CD4-positive, alpha-beta T cell treated with Interleukin-17A for 1 hour (primary cell): ENCODE measurements around the gene PHLDA1.

Source experiments
- DNase-seq: peaks from one replicate; pipeline ENCODE4 v3.0.0-alpha.2; 2020

Gene PHLDA1

DNA sequence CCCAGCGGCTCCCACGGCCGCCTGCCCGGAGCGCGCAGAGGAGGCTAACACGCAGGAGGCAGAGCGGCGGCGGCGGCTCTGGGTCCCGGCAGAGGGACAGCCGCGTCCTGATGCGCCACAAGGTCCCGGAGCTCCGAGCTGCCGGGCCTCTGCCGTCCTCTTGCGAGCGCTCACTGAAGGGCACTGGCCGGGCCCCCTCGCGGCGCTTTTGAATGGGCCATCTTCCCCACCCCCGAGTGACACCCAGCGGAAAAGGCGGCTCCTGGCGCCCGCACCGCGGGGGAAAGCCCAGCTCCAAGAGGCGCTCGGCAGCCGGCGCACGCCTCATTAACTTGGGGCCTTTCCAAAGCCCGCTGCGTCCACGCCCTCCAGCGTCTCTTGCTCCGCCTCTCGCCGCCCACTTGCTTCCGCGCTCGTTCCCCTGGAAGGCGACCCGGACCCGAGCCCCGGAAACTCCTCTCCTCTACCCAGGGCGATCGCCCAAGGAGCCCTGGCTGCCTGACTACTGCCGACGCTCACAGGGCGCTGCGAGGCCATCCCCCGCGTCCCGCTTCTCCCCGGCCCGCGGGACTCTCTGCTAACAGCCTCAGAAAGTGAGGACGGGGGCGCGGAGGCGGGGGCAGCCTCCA, at the start of gene PHLDA1:
Gene PHLDA1, minus strand, starts transcription at position 363 of the 629 bp plus-strand sequence.
- DNase-seq, result peak; percentile 95

DNA sequence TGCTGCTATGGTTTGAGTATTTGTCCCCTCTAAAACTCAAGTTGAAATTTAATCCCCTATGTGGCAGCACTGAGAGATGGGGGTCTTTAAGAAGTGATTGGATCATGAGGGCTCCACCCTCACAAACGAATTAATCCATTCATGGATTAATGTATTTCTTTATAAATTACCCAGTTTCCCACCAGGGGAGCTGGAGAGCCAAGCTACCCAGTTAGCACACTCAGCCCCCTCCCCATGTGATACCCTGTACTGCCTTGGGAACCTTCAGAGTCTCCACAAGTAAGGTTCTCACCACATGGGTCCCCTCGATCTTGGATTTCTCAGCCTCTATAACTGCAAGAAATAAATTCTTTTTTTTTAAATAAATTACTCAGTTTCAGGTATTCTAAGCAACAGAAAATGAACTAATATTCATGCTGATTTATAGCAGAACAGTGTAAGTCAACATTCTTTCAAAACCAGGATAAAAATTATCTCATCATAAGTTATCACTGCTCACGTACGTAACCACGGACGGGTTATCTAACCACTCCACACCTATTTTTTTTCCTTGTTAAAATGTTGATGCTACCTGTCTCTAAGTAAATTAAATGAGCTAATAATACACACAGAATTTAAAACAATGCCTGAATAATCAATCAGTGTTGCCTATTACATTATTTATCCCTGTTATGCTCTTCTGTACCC, 49.3 kb upstream of the PHLDA1 start:
- DNase-seq, result no peak

DNA sequence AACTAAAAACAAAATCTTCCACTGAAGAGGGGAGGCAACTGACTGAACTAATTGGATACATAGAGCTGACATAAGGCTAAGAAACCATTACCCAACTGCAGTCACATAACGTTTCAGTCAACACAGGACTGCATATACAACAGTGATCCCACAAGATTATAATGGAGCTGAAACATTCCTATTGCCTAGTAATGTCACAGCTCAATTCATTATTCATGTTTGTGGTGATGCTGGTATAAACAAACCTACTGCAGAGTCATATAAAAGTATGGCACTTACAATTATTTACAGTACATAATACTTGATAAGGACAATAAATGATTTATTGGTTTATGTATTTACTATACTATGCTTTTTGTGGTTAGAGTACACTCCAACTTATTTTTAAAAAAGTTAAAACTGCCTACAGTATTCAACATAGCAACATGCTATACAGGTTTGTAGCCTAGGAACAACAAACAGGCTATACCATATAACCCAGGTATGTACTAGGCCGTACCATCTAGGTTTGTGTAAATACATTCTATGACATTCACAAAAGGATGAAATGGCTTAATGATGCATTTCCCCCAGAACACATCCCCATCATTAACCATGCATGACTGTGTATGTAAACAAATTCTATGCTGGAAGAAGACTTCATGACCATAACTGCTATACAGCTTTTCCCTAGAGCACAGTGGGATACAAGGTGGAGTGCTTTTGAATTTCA, 48.6 kb upstream of the PHLDA1 start:
- DNase-seq, result no peak

DNA sequence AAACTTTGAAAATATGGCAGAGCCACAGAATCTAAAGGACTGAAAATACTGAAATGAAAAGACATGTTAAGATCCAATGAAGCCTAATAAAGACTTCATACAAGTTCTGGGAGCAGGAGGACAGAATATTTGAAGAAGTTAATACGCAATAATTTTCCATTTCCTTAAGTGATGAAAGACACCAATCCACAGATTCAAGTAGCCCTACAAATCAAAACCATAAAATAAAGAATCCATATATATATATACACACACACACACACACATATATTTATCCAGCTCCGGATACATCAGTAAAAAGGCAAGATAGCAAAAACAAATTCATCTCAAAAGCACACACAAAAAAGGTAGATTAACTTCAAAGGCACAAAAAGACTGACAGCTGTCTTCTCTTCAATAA, 47.2 kb upstream of the PHLDA1 start:
- no peak for DNase-seq

DNA sequence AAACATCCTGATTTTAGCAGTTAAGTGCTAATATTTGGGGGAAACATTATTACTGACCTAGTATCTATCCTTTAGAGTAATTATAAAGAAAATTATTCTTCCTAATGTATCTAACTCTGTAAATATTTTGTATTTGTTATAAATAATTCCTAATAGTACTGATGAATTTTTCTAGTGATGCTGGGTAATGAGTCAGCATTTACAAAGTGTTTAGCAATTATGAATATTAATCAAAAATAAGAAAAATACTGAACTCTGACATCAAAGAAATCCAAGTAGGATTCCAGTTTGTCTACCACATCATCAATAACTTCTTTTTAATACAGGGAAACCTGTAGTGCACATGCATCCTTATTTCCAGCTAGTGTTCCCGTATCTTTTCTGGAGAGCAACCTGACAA, 43.9 kb upstream of the PHLDA1 start:
- DNase-seq, result no peak

DNA sequence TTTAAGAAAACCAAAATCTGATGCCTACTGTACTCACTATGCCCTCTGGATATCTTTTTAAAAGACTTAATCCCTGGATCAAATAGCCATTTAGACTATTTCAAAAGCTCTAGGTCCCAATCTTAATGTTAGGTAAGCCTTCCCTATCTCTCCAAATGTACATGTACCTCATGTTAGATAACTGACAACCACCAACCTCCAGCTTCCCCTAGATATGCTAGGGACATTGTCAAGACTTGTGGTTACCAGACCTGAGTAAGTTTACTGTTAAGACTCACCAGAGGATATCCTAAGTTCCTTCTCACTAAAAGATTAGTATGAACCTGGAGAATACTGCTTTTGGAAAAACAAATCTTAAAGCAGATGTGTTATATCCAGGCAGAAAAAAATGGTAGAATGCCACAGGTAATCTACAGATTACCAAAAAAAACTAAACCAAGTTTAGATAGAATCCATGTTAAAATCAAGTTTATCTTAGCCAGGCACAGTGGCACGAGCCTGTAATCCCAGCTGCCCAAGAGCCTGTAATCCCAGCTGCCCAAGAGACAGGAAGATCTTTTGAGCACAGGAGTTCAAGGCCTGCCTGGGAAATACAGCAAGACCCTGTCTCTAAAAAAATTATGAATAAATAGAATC, 43.2 kb upstream of the PHLDA1 start:
- DNase-seq, result no peak

DNA sequence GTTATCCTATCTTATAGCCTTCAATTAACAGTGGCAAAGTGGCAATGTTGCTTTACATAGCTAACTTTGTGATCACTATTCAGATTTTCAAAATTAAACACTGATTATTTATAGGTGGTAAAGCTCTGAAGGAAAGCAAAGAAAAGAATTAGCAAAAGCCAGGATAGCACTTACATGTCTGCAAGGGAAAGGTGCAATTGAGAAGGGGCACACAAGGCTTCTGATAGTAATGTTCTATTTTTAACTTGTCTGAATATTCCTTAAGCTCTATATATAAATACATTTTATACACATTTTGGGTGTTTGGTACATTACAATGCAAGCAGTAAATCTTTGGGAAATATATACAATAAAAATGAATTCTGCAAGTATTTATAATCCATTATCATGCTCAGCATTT, 42.0 kb upstream of the PHLDA1 start:
- no peak for DNase-seq

DNA sequence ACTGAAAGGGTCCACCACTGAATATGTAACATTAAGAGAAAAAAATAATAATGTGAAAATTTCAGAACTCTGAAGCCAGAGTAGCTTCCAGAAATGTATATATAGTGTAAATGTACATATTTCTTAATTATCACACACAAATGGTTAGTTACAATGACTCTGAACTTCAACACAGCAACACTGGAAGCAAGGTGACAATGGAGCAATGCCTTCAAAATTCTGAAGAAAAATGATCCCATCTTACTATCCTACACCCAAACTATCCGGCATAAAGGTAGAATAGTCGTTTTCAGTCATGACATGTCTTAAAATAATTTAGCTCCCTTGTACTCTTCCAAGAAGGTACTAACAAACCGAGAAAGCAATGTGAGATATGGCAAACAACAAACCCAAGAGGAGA, 41.0 kb upstream of the PHLDA1 start:
- DNase-seq, result no peak

DNA sequence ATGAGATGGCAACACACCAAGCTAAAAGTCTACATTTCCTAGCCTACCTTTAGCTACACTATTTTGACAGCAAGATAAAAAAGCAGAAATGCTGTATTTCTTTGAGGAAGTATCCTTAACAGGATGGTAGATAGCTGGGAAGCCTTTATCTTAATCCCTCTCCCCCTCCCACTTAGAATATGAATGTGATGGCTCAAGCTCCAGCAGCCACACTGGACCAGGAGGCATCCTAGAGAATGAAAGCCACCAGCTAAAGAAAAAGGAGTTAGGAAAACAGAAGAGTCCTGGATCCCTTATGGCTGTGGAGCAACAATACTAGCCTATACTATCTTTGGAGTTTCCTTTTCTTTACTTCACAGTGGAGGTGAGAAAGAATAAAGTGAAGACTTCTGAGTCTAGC, 37.8 kb upstream of the PHLDA1 start:
- no peak for DNase-seq

DNA sequence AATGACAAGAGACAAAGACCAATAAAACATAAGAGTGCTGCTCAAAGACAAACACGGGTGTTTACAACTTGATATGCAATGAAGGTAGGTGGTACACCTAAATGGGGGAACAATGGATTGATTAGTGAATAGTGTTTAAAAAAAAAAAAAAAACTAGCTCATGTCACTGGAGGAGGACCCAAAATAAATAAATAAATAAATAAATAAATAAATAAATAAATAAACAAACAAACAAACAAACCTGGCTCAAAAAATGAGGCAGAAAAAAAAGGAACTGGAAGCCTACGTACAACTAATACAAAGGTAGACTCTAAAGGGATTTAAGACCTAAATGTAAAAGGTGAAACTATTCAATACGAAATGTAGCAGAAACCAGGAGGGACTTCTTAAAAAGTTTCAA, 34.3 kb upstream of the PHLDA1 start:
- no peak for DNase-seq

DNA sequence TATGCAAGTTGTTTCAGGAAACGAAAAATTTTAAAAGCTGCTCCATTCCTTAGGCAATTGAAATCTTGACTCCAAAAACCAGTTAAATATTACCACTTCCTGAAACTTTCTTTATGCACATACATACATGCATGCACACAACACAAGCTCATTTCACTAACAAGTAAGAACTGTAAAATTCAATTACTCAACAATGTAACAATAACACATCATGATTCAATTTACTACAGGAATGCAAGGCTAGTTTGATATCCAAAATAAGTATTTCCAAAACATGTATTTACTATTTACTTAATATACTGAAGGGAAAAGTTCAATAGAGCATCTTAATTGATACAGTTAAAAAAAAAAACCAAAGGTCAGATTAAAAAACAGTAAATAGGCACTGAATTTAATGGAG, 33.3 kb upstream of the PHLDA1 start:
- DNase-seq, result no peak

DNA sequence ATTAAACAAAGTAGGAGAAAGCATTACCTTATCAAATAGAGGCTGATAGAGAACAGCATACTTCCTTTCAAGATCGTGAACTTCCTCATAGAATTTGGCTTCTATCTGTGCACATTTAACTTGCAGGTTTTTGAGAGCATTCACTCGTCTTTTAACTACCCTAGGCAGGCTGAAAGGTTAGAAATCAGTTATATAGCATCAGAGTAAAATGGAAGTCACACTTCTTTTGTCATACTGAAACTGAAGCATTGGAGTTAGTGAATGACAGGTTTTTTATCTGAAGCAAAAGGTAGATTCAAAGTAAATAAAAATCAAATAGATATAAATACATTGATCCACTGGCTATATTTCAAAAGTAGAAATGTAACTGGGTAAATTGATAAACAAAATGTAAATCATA, 28.5 kb upstream of the PHLDA1 start:
- no peak for DNase-seq

DNA sequence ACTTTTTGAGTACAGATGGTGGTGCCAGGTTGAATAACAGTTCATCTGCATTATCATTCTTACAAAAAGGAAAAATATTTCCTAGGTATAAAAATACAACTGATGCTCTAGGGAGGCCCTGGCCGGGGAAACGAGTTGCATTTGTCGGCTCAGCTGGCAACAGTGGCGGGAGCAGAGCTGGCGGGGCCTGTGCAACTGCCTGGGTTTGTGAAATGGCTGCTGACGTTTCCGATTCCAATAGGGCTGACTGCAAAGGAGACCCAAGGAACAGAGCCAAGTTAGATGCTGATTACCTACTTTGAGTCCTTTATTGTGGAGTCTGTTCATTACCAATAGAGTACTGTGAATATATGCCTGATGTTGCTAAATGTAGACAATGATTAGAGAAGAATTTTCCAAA, 25.8 kb upstream of the PHLDA1 start:
- no peak for DNase-seq

DNA sequence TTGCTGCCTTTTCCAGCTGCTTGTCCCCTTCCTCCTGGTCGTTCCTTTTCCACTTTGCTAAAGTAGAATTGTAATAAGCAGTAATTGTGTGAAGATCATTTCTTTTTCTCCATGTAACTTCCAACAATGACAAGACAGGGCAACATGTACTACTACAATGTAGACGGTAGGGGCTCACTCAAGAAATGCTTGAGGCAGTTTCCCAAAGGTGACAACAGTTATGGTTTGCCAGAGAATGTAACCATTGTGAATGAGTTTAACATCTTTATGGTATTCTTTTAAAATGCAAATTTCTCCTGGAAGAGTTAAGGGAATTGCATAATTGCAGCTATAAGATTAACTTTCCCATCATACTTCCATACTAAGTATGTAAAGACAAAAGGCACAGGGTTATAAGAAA, 23.8 kb upstream of the PHLDA1 start:
- DNase-seq, result no peak

DNA sequence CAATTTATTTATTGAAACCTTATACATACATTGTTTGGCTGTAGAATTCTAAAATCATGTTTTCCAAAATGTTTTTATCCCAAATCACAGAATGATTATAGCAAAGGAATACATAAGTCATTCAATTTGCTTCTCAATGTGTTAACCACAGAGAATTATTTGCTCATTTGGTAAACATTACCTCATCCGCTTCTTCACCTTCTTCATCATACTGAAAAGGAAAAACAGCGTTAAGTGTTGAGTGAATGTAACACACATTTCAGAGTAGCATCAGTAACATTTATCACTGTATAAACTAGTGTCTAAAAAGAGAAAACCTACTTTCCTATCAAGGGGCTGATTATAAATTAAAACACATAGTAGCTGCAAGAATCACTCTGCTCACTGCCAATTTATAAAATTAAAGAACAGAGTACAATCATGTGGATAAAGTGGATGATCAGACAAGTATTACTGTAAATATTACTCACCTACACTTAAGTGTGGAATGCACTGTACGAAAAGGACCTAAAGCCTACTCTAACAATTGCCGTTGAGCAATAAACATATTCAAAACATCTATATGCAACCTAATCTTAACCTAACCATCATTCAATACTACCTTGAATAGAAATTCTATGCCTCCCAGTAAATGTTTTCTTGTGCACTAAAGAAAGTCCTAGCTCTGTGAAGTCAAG, 18.1 kb upstream of the PHLDA1 start:
- no peak for DNase-seq

DNA sequence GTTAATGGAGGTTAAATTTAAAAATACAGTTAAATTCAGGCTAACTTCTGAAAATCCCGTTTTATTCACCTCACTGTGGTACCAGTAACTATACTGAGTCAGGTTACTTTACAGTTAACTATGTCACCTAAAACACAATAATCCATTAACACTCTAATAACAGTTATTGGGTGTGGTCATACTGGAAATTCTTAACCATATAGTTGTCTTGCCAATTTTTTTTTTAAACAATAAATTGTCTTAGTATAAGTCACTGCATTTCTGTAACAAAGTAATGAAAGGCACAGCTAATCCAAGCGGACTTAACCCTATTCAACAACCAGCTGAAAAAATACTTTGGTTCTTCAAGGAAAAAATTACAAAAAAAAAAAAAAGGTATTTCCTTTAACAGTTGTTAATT, 16.2 kb upstream of the PHLDA1 start:
- DNase-seq, result no peak

DNA sequence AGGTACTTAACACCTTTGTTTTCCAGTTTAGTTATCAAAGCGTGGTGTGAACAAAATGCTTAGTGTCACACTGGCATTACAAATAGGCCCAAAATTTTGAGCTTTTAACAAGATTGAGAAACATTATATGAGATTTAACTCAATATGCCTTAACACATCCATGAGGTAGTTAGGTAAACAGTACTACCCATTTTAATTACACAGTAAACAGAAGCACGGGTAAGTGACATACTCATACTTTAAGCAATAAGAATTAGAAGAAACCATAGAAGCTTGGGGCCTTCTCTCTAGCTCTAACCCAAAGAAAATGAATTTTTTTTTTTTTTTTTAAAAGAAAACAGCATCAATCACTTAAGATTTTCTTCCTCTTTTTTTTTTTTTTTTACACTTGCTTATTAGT, 15.5 kb upstream of the PHLDA1 start:
- DNase-seq, result no peak

DNA sequence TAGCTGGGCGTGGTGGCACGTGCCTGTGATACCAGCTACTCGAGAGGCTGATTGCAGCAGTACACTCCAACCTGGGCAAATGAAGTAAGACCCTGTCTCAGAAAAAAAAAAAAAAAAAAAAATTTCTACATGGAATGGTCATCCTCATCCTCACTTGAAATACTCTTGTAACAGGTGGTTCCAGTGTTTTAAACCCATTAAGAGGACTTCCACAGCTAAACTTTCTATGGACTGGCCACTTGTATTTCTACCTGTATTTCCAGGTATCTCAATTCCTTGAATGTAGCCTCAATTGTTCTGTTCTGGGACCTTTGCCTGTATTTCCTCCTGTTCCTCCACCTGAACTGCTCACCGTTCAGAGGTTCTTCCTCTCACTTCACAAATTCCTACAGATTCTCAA, 11.8 kb upstream of the PHLDA1 start:
- DNase-seq, result no peak

DNA sequence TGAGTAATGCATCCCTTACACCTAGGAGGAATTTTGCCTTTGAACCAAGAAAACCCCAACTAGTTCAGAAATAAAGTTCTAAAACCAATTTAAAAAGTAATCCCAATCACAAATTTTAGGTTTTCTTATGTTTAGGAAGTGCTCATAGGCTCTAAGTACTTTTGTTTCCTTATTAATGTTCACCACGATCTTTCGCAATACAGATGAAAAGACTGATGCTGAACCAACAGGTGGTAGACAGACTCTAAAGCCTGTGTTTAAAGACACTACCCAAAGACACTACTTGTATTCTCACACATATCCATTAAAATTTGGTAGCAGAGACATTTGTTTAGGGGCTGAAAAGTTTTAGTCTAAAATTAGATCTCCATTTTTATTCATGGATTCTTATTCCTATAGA, 10.6 kb upstream of the PHLDA1 start:
- no peak for DNase-seq

DNA sequence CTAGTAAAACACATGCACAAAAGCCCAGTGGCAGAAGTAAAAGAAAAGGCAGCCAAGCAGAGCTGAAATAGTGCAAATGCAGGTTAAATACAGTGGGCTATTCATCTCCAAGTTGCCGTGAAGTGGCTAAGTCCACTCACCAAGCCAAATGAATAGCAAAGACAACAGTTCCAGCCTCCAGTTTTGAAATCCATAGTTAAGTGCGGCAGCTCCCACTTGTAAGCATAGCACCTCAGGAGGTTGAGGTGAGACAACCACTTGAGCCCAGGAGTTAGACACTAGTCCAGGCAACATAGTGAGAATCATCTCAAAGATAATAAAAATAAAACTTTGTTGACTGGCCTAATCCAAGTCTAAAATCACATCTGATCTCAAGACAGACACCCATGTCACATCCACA, 9.8 kb upstream of the PHLDA1 start:
- DNase-seq, result no peak

DNA sequence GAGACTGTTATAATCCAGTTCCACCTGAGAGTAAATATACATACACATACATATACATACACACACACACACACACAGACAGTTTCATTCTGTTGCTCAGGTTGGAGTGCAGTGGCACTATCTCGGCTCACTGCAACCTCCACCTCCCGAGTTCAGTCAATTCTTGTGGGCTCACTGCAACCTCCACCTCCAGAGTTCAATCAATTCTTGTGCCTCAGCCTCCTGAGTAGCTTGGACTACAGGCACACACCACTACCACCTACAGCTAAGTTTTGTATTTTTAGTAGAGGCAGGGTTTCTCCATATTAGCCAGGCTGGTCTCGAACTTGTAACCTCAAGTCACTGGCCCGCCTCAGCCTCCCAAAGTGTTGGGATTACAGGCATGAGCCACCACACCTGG, 8.9 kb upstream of the PHLDA1 start:
- no peak for DNase-seq

DNA sequence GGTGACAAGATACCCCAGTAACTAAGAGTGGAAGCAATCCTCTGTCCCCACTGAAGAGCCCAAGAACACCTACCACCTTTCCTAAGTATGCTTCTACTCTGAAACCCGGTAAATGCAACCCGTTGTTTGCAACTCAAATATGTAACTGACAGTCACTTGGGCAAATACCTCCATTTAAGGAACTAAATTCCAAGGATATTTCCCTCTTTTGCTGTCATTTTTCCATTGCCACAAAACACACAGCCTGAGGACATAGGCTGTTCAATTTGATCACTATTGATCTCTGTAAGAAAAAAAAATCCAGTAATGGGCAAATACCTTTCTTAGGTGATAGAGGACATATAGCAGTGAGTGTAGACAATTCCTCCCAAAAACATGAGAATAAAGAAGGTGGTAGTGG, 6.6 kb upstream of the PHLDA1 start:
- DNase-seq, result no peak
